GM13976 (cell line): ENCODE data around the gene PIP4P1.
"Not testable (repeated sequence)": the region's sequence is repeated elsewhere in the genome, so short reads cannot be mapped to it uniquely, and the experiment has no call there.

Experiments used
- DNase-seq: peaks from one replicate; pipeline ENCODE4 v3.0.0; 2012; ENCODE audit warnings: low spot score
- CTCF ChIP-seq: IDR thresholded peaks from 2 replicates; pipeline ENCODE4 v1.5.1; 2012; ENCODE audit warnings: borderline replicate concordance, mild to moderate bottlenecking; ENCODE audit not compliant: insufficient read depth; ENCODE audit errors: extremely low read depth, missing control alignments, control extremely low read depth
- in situ Hi-C: fragments of 300-500 bp; cut with MboI; formaldehyde crosslinking; loops from one replicate; pipeline ENCODE4 v1.12.0; 2022; ENCODE audit warnings: low sequenced_read_pairs, mixed read lengths, inconsistent platforms; ENCODE audit not compliant: unreplicated experiment

PIP4P1 gene

DNA sequence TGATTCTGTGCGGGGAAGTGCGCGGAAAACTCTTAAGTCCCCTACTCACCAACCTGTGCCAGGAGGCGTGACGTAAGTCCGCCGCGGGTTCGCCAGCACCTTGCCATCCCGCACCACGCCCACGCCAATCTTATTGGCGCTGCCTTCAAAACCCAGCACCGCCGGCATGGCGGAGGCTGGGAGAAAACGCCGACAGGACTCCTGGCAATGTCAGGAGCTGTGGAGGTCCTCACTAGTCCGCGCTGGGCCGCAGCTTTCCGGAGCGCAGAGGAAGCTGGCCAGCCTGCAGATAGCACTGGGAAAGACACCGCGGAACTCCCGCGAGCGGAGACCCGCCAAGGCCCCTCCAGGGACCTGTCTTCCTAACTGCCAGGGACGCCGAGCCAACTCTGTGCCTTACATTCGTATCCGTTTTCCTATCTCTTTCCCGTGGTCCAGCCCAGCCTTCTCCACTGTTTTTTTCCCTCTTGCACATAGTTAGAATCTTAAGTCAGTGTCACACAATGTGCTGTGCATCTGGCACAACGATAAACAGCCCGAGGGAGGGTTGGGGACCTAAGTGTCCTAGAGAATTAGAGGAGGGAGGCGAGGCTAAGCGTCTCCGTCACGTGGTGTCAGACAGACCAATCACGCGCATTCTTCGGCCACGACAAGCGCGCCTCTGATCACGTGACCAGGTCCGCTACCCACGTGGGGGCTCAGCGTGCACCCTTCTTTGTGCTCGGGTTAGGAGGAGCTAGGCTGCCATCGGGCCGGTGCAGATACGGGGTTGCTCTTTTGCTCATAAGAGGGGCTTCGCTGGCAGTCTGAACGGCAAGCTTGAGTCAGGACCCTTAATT is 6.5 kb downstream of the PIP4P1 start, which contains the start of the genes APEX1 and OSGEP:
Gene APEX1 (plus strand): TSS at position 711 of the 839 bp plus-strand sequence. CDS start 420 bp downstream, outside the sequence.
Gene OSGEP (minus strand): TSS at position 297 of the 839 bp plus-strand sequence. CDS start 129 bp downstream, at position 168.
- in situ Hi-C loops: no loop called here
- no peak for TF ChIP-seq CTCF
- DNase-seq: peak; percentile 96

DNA sequence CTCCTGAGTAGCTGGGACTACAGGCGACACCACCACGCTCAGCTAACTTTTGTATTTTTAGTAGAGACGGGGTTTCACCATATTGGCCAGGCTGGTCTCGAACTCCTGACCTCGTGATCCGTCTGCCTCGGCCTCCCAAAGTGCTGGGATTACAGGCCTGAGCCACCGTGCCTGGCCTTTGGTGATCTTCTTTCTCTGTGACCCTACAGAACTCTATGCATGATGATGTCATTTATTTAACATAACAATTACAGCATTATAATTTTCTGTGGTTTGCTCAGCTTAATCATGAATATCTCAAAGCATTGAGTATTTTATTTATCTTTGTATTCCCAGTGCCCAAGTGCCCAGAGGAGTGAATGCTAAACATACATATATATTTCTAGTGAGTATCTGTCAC is 8.4 kb downstream of the PIP4P1 start:
- DNase-seq, in situ Hi-C loops: not testable (repeated sequence)

DNA sequence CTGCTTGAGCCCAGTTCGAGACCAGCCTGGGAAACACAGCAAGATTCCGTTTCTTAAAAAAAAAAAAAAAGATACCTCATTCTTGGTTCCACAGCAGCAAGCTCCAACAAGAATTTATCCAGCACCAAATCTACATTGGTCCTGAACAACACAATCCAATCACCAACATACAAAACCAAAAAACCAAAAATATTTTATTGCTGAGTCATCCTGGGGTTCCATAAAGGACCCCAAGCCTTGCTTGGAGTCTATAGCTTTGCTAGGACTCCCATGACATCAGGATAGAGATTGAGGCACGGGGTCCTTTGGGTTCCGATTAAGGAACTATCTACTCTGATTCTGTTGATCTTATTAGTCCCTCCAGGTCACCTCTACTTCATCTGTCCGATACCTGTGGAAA is 14.3 kb downstream of the PIP4P1 start:
- DNase-seq: no peak
- in situ Hi-C loops: no loop called here
- TF ChIP-seq CTCF: no peak

- in situ Hi-C loops, DNase-seq: not testable (repeated sequence)
Measured at GRCh38 chr14:20443650-20444049, 17.6 kb downstream of the PIP4P1 start.

- no peak for TF ChIP-seq CTCF
- DNase-seq: no peak
- in situ Hi-C loops: no loop called here
Measured at GRCh38 chr14:20441461-20441860, 19.8 kb downstream of the PIP4P1 start.

GRCh38 chr14:20440882-20441281 is 20.4 kb downstream of the PIP4P1 start:
- in situ Hi-C loops: no loop called here
- DNase-seq: no peak
- no peak for TF ChIP-seq CTCF

DNA sequence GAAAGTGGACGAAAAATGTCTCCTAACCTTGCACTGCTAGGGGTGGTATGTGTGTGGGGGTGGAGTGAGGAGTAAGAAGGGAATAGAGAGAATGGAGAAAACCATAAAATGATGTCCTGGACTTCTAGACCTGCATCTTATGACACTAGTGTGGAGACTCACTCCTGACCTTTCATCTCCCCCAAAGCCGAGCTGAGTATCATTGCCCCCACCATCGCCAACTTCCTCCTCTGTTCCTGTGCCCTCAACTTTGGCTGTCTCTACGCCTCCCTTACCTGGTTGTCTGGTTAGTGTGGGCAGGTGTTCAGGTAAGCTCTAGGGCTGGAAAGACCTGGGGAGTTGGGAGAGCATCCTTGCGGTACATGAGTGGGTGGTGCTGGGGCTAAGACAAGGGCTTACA is 20.8 kb downstream of the PIP4P1 start:
- no peak for TF ChIP-seq CTCF
- no peak for DNase-seq
- in situ Hi-C loops: no loop called here

DNA sequence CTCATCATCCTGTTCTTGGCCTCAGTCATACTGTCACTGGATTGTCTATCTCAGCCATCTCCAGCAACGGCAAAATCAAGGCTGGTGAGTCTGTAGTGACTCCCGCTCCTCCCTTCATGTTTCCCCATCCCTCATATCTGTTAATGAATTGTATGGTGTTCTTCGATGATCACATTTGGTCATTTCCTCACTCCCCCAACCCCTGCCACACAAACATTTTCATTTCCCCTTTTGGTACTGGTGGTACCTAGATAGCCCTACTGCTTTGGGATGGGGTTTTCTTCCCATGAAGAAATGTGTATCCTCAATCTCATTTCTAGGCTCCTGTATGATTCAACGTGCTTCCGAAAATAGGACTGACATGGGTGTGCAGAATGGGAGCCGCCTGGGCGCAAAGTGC is 22.6 kb downstream of the PIP4P1 start:
- no peak for DNase-seq
- TF ChIP-seq CTCF: no peak
- in situ Hi-C loops: no loop called here
